ENCODE measurements around the gene MRPL32.
A peak's percentile ranks its signal among the peaks of the same experiment; 100 is the strongest.

The MRPL32 gene

GRCh38 chr7:42928754-42929153, 3.4 kb upstream of the MRPL32 start:
- DNase-seq, result no peak

- no peak for DNase-seq
Measured at GRCh38 chr7:42929449-42929848, 2.7 kb upstream of the MRPL32 start.

- DNase-seq, result peak; percentile 32
Measured at GRCh38 chr7:42930889-42931288, 1.3 kb upstream of the MRPL32 start.

- peak; percentile 23 for DNase-seq
Measured at GRCh38 chr7:42931447-42931833, 736 bp upstream of the MRPL32 start.

- peak; percentile 35 for DNase-seq
Measured at GRCh38 chr7:42932811-42933591, 825 bp downstream of the MRPL32 start.

- no peak for DNase-seq
Measured at GRCh38 chr7:42934291-42934690, 2.1 kb downstream of the MRPL32 start.

- no peak for DNase-seq
Measured at GRCh38 chr7:42935861-42936260, 3.7 kb downstream of the MRPL32 start.

- DNase-seq, result no peak
Measured at GRCh38 chr7:42939457-42940240, 7.5 kb downstream of the MRPL32 start.

- DNase-seq, result peak; percentile 81
Measured at GRCh38 chr7:42940985-42941847, 9.0 kb downstream of the MRPL32 start.

- DNase-seq, result peak; percentile 91
Measured at GRCh38 chr7:42945821-42946626, 13.8 kb downstream of the MRPL32 start.

GRCh38 chr7:42946627-42946950, 14.4 kb downstream of the MRPL32 start:
- no peak for DNase-seq

- no peak for DNase-seq
Measured at GRCh38 chr7:42947521-42947920, 15.3 kb downstream of the MRPL32 start.

GRCh38 chr7:42950417-42950816, 18.2 kb downstream of the MRPL32 start:
- DNase-seq, result no peak

- no peak for DNase-seq
Measured at GRCh38 chr7:42952328-42952727, 20.2 kb downstream of the MRPL32 start.

GRCh38 chr7:42953994-42954393, 21.8 kb downstream of the MRPL32 start:
- DNase-seq, result no peak

GRCh38 chr7:42956062-42956461, 23.9 kb downstream of the MRPL32 start:
- no peak for DNase-seq

GRCh38 chr7:42959549-42959948, 27.4 kb downstream of the MRPL32 start:
- no peak for DNase-seq

GRCh38 chr7:42960762-42961161, 28.6 kb downstream of the MRPL32 start:
- DNase-seq, result no peak

- no peak for DNase-seq
Measured at GRCh38 chr7:42961170-42961569, 29.0 kb downstream of the MRPL32 start.

GRCh38 chr7:42964293-42964692, 32.1 kb downstream of the MRPL32 start:
- no peak for DNase-seq

- no peak for DNase-seq
Measured at GRCh38 chr7:42964849-42965805, 33.0 kb downstream of the MRPL32 start.
